Dermis blood vessel endothelial cell (primary cell): ENCODE data around the gene TEX19. TPM values are rescaled to one million over a fixed set of nuclear protein-coding genes. Genes with fewer than 3 reads are reported as not detected.
A peak's percentile ranks its signal among the peaks of the same experiment; 100 is the strongest.

Experiments used
- DNase-seq: peaks from one replicate; pipeline ENCODE4 v3.0.0; 2010
- total RNA-seq: library from RNA; depleted of rRNA; stranded (reverse); fragments of >200 nt; gene quantifications from 2 replicates; pipeline ENCODE4 v1.2.3, GENCODE V29; 2014

Gene TEX19
- total RNA-seq, 1 donor from 2014 or later: not detected

GRCh38 chr17:82321947-82322466 lies 37.0 kb upstream of the TEX19 start:
- DNase-seq: no peak

GRCh38 chr17:82322526-82323453 lies 36.3 kb upstream of the TEX19 start:
- DNase-seq: no peak

GRCh38 chr17:82323514-82324234 lies 35.4 kb upstream of the TEX19 start:
- DNase-seq: no peak

GRCh38 chr17:82324566-82325285 lies 34.3 kb upstream of the TEX19 start:
- DNase-seq: no peak

- no peak for DNase-seq
Observed at GRCh38 chr17:82325286-82326180, 33.5 kb upstream of the TEX19 start.

- DNase-seq: no peak
Observed at GRCh38 chr17:82327289-82327688, 31.8 kb upstream of the TEX19 start.

- DNase-seq: no peak
Observed at GRCh38 chr17:82327757-82328140, 31.3 kb upstream of the TEX19 start.

GRCh38 chr17:82328141-82328993 lies 30.7 kb upstream of the TEX19 start:
- no peak for DNase-seq

- no peak for DNase-seq
Observed at GRCh38 chr17:82328994-82329507, 30.0 kb upstream of the TEX19 start.

- no peak for DNase-seq
Observed at GRCh38 chr17:82329683-82330321, 29.2 kb upstream of the TEX19 start.

GRCh38 chr17:82330322-82331239 lies 28.5 kb upstream of the TEX19 start:
- peak; percentile 46 for DNase-seq

GRCh38 chr17:82331345-82331939 lies 27.6 kb upstream of the TEX19 start:
- DNase-seq: no peak

- peak; percentile 24 for DNase-seq
Observed at GRCh38 chr17:82332669-82333278, 26.3 kb upstream of the TEX19 start.

GRCh38 chr17:82333279-82334171 lies 25.5 kb upstream of the TEX19 start, which contains the start of gene SECTM1:
TSS of gene SECTM1 (minus strand) at chr17:82333766. CDS start at chr17:82327240, 6,526 bp downstream.
- DNase-seq: peak; percentile 46

- DNase-seq: no peak
Observed at GRCh38 chr17:82334204-82334621, 24.8 kb upstream of the TEX19 start.

GRCh38 chr17:82334622-82335394 lies 24.2 kb upstream of the TEX19 start:
- DNase-seq: peak; percentile 33
